Measurements from ENCODE around the gene NXF1.
A peak's percentile ranks its signal among the peaks of the same experiment; 100 is the strongest.

Gene NXF1

DNA sequence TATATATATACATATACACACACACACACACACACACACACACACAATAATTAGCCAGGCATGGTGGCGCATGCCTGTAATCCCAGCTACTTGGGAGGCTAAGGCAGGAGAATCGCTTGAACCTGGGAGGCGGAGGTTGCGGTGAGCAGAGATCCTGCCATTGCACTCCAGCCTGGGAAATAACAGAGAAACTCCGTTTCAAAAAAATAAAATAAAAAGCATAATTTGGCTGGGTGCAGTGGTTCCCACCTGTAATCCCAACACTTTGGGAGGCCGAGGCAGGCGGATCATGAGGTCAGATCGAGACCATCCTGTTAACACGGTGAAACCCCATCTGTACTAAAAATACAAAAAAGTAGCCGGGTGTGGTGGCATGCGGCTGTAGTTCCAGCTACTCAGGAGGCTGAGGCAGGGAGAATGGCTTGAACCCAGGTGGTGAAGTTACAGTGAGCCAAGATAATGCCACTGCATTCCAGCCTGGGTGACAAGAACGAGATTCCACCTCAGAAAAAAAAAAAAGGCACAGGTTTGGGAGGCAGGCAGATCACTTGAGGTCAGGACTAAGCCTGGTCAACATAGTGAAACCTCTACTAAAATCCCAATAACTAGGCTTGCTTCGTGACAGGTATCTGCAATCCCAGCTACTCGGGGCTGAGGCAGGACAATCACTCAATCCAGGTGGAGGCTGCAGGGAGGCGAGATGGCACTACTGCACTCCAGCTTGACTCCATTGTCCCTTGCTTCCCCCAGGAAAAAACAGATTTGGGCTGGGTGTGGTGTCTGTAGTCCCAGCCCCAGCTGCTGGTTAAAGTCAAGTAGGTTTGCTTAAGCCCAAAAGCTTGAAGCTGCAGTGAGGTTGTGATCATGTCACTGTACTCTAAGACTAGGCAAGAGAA lies 45.9 kb upstream of the NXF1 start:
- H3K27ac ChIP-seq: peak overlapping the region; percentile 91
- TF ChIP-seq, protein P1, sequence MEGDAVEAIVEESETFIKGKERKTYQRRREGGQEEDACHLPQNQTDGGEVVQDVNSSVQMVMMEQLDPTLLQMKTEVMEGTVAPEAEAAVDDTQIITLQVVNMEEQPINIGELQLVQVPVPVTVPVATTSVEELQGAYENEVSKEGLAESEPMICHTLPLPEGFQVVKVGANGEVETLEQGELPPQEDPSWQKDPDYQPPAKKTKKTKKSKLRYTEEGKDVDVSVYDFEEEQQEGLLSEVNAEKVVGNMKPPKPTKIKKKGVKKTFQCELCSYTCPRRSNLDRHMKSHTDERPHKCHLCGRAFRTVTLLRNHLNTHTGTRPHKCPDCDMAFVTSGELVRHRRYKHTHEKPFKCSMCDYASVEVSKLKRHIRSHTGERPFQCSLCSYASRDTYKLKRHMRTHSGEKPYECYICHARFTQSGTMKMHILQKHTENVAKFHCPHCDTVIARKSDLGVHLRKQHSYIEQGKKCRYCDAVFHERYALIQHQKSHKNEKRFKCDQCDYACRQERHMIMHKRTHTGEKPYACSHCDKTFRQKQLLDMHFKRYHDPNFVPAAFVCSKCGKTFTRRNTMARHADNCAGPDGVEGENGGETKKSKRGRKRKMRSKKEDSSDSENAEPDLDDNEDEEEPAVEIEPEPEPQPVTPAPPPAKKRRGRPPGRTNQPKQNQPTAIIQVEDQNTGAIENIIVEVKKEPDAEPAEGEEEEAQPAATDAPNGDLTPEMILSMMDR (IDR thresholded peaks at IDR 0.05): no peak
- TF ChIP-seq ZFX (IDR thresholded peaks at IDR 0.05; ENCODE audit: borderline replicate concordance): no peak

DNA sequence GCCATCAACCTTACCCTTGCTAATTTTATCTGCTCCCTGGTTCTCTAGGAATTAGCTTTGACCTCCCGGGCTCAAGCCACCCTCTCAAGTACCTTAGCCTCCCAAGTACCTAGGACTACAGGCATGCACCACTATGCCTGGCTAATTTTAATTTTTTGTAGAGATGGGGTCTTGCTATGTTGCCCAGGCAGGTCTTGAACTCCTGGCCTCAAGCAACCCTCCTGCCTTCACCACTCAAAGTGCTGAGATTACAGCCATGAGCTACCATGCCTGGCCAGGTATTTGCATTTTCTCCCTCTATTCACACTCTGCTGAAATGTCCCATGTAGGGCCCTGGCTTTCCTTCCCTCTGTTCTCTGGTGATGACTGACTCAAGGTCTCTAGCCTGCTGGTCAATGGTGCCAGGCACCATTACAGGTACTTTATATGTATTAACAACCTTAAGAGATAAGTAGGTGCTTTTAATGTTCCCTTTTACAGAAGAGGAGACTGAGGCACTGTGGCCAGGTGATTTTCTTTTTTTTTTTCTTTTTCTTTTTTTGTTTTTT lies 42.6 kb upstream of the NXF1 start:
- H3K27ac ChIP-seq: no peak overlapping the region
- TF ChIP-seq, protein P1 (IDR thresholded peaks at IDR 0.05): no peak
- TF ChIP-seq ZFX (IDR thresholded peaks at IDR 0.05; ENCODE audit: borderline replicate concordance): no peak

DNA sequence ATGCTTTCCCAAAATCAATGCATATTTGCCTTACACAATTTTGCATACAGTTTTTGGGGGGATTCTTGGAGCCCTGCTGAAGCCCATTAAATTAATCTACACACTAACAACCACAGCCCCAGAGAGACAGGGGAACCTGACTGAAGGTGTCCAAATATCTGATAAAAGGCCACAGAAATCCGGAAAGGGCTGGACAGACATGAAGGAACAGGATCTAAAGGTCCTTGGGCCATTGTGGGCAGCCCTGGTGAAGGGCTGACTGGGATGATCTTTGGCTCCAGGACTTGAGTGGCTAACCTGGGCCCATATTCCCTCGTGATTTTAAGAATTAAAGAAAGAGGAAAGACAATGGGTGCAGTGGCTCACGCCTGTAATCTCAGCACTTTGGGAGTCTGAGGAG lies 40.9 kb upstream of the NXF1 start:
- TF ChIP-seq, protein P1 (IDR thresholded peaks at IDR 0.05): no peak
- no peak for TF ChIP-seq ZFX (IDR thresholded peaks at IDR 0.05; ENCODE audit: borderline replicate concordance)
- H3K27ac ChIP-seq: no peak overlapping the region

DNA sequence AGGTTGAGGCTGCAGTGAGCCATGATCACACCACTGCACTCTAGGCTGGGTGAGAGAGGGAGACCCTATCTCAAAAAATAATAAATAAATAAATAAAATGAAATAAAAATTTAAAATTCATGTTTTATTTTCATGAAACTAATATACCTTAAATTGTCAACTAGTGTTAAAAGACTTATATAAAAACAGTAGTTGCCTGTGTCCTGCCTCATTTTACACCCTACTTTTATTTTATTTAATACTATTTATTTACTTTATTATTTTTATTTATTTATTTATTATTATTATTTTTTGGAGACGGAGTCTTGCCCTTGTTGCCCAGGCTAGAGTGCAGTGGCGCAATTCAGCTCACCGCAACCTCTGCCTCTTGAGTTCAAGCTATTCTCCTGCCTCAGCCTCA lies 38.9 kb upstream of the NXF1 start:
- H3K27ac ChIP-seq: no peak overlapping the region
- no peak for TF ChIP-seq ZFX (IDR thresholded peaks at IDR 0.05; ENCODE audit: borderline replicate concordance)
- TF ChIP-seq, protein P1 (IDR thresholded peaks at IDR 0.05): no peak

DNA sequence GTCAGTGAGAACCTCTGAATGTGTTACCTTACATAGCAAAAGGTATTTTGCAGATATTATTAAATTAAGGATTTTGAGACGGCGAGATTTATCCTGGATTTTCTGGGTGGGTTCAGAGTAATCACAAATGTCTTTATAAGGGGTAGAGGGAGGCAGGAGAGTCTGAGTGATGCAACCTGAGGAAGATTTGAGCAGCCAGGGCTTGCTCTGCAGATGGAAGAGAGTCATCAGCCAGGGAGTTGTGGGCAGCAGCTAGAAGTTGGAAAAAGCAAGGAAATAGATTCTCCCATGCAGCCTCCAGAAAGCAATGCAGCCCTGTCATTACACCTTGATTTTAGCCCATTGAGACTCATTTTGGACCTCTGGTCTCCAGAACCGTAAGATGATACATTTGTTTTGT lies 38.2 kb upstream of the NXF1 start:
- H3K27ac ChIP-seq: peak overlapping the region; percentile 99; the same call in 1 of the 2 replicates

DNA sequence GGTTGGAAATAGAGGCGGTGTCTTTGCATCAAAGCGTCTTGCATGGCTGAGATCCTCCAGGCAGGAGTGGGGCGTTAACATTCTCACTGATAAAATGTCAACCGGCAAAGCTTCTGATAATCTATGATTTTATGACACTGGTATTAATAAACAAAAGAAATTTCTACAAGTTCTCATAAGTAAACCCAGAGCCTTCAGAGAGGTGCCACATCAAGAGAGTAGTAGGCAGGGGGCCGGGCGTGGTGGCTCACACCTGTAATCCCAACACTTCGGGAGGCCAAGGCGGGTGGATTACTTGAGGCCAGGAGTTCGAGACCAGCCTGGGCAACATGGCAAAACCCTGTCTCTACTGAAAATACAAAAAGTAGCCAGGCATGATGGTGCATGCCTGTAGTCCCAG lies 37.7 kb upstream of the NXF1 start:
- peak overlapping the region; percentile 99 for H3K27ac ChIP-seq

More for the DNA sequence above, 38.2 kb upstream of the NXF1 start:
- TF ChIP-seq, protein P1 (IDR thresholded peaks at IDR 0.05): no peak
- no peak for TF ChIP-seq ZFX (IDR thresholded peaks at IDR 0.05; ENCODE audit: borderline replicate concordance)

DNA sequence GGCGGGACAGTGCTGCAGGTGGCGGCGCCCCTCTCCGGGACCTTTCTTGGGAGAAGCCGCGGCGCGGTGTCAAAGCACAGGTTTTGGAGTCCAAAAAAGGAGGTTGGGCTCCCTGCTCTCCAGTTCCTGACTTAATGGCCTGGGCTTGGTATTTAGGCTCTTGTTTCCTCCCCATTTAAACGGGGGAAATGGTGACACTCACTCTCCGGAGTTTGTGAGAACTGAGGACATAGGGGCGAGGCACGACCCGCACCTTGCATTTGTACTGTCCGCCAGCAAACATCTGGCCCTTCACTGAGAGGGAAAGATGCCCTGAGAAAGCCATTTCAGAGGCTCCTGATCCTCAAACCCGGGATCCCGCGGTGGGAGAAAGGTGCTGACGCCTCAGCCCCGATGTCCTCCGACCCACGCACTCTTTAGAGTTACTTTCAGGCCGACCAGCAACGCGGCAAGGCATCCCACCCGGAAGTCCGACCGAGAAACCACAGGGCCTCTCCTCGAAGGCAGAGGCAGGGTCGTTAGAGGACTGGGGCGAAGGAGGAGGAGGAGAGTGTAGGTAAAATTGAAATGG lies 37.0 kb upstream of the NXF1 start:
- TF ChIP-seq, protein P1 (IDR thresholded peaks at IDR 0.05): no peak
- TF ChIP-seq ZFX (IDR thresholded peaks at IDR 0.05; ENCODE audit: borderline replicate concordance): no peak
- H3K27ac ChIP-seq: peak overlapping the region; percentile 99

Data from 22Rv1 (cell line).